GM23338 (cell line): Measurements from ENCODE around the gene RYR3. TPM values are rescaled to one million over a fixed set of nuclear protein-coding genes. Genes with fewer than 3 reads are reported as not detected.
A peak's percentile ranks its signal among the peaks of the same experiment; 100 is the strongest.
"Not testable (repeated sequence)": the region's sequence is repeated elsewhere in the genome, so short reads cannot be mapped to it uniquely, and the experiment has no call there.

Source experiments
- ATAC-seq: fragments of 200-7000 bp; cut with Tn5 transposase; 3 replicates; pipeline ENCODE4 v1.9.1; 2020
- DNase-seq: peaks from one replicate; pipeline ENCODE4 v3.0.0-alpha.2; 2015; ENCODE audit warnings: low spot score
- H2AFZ ChIP-seq: fragments of 200-600 bp; sonication (generic); 2 replicates; pipeline ENCODE4 v1.8.0; 2016; ENCODE audit warnings: antibody characterized with exemption, mild to moderate bottlenecking, moderate library complexity
- H3F3A ChIP-seq: fragments of 200-600 bp; sonication (generic); replicated peaks from 2 replicates; pipeline ENCODE4 v1.8.0; 2017; ENCODE audit warnings: antibody characterized with exemption, mixed run types, low read depth
- H3K27ac ChIP-seq: fragments of 200-600 bp; sonication (generic); 2 replicates; pipeline ENCODE4 v1.6.1; 2016; ENCODE audit warnings: low read depth
- H3K27me3 ChIP-seq: fragments of 200-600 bp; sonication (generic); 2 replicates; pipeline ENCODE4 v1.8.0; 2016; ENCODE audit warnings: mild to moderate bottlenecking, mixed run types, moderate library complexity; ENCODE audit not compliant: insufficient read depth
- H3K36me3 ChIP-seq: fragments of 200-600 bp; sonication (generic); 2 replicates; pipeline ENCODE4 v1.8.0; 2016; ENCODE audit warnings: mild to moderate bottlenecking; ENCODE audit not compliant: insufficient read depth
- H3K4me1 ChIP-seq: fragments of 200-600 bp; sonication (generic); 2 replicates; pipeline ENCODE4 v1.8.0; 2016; ENCODE audit warnings: mild to moderate bottlenecking, moderate library complexity; ENCODE audit not compliant: insufficient read depth
- H3K4me2 ChIP-seq: fragments of 200-600 bp; sonication (generic); 2 replicates; pipeline ENCODE4 v1.7.1; 2017; ENCODE audit warnings: mixed run types
- H3K4me3 ChIP-seq: fragments of 200-600 bp; sonication (generic); 2 replicates; pipeline ENCODE4 v1.6.1; 2016; ENCODE audit warnings: mixed run types
- H3K79me2 ChIP-seq: fragments of 200-600 bp; sonication (generic); replicated peaks from 2 replicates; pipeline ENCODE4 v1.8.0; 2017; ENCODE audit warnings: mild to moderate bottlenecking; ENCODE audit not compliant: insufficient read depth
- H3K9me2 ChIP-seq: fragments of 200-600 bp; sonication (generic); 2 replicates; pipeline ENCODE4 v1.8.0; 2017; ENCODE audit not compliant: insufficient read depth
- H4K20me1 ChIP-seq: fragments of 200-600 bp; sonication (generic); replicated peaks from 2 replicates; pipeline ENCODE4 v1.8.0; 2017; ENCODE audit warnings: mild to moderate bottlenecking; ENCODE audit not compliant: insufficient read depth
- H3K27ac Mint-ChIP-seq: 2 replicates; pipeline ENCODE4 v1.8.0; 2020; ENCODE audit warnings: inconsistent platforms, mild to moderate bottlenecking, moderate library complexity, mixed read lengths
- H3K27me3 Mint-ChIP-seq: 3 replicates; pipeline ENCODE4 v1.8.0; 2022; ENCODE audit warnings: low read depth, mild to moderate bottlenecking, moderate library complexity, mixed read lengths, inconsistent platforms; ENCODE audit not compliant: insufficient read depth, poor library complexity
- H3K36me3 Mint-ChIP-seq: 3 replicates; pipeline ENCODE4 v1.8.0; 2021; ENCODE audit warnings: low read depth, mild to moderate bottlenecking, inconsistent platforms, moderate library complexity, mixed read lengths
- H3K4me1 Mint-ChIP-seq: 3 replicates; pipeline ENCODE4 v1.8.0; 2020; ENCODE audit warnings: mild to moderate bottlenecking, inconsistent platforms, mixed read lengths
- H3K4me3 Mint-ChIP-seq: 3 replicates; pipeline ENCODE4 v1.8.0; 2021; ENCODE audit warnings: moderate library complexity, mild to moderate bottlenecking, inconsistent platforms, mixed read lengths
- H3K9me3 Mint-ChIP-seq: 3 replicates; pipeline ENCODE4 v1.8.0; 2020; ENCODE audit warnings: moderate library complexity, mild to moderate bottlenecking, inconsistent platforms, mixed read lengths
- CREB1 ChIP-seq: fragments of 250-450 bp; sonication (Bioruptor Pico); IDR thresholded peaks from 2 replicates; pipeline ENCODE4 v1.5.0; 2020; ENCODE audit warnings: low read depth, mild to moderate bottlenecking, moderate library complexity
- CTCF ChIP-seq, 2 experiments: fragments of 200-600 bp in 1 of 2; sonication (generic) in 1 of 2; conservative IDR thresholded peaks; 2 replicates each; pipeline versions ENCODE4 v1.5.1 to v1.6.1; 2016 to 2017; ENCODE audit warnings: antibody characterized with exemption in 2 of 2, low read depth in 2 of 2, mild to moderate bottlenecking in 2 of 2, moderate library complexity in 1 of 2
- ETS1 ChIP-seq: IDR thresholded peaks from 2 replicates; pipeline ENCODE4 v1.6.1; 2016; ENCODE audit warnings: antibody characterized with exemption
- EZH2 ChIP-seq: fragments of 200-600 bp; sonication (generic); IDR thresholded peaks from one replicate; pipeline ENCODE4 v1.8.0; 2017; ENCODE audit warnings: antibody characterized with exemption, mild to moderate bottlenecking, low read depth; ENCODE audit not compliant: unreplicated experiment
- EZH2phosphoT487 ChIP-seq: fragments of 200-600 bp; sonication (generic); IDR thresholded peaks from one replicate; pipeline ENCODE4 v1.8.1; 2018; ENCODE audit warnings: antibody characterized with exemption; ENCODE audit not compliant: unreplicated experiment
- JUNB ChIP-seq: IDR thresholded peaks from one replicate; pipeline ENCODE4 v1.6.1; 2016; ENCODE audit warnings: antibody characterized with exemption; ENCODE audit not compliant: unreplicated experiment
- NANOG ChIP-seq: IDR thresholded peaks from 2 replicates; pipeline ENCODE4 v1.6.1; 2016; ENCODE audit warnings: antibody characterized with exemption, borderline replicate concordance
- POLR2AphosphoS5 ChIP-seq: IDR thresholded peaks from 2 replicates; pipeline ENCODE4 v1.6.1; 2016; ENCODE audit warnings: antibody characterized with exemption, low read depth
- STAT1 ChIP-seq: IDR thresholded peaks from one replicate; pipeline ENCODE4 v1.6.1; 2016; ENCODE audit warnings: antibody characterized with exemption; ENCODE audit not compliant: unreplicated experiment
- ZNF114 ChIP-seq: fragments of 250-450 bp; sonication (Bioruptor Pico); IDR thresholded peaks from 2 replicates; pipeline ENCODE4 v1.5.0; 2020; ENCODE audit warnings: mild to moderate bottlenecking, moderate library complexity
- ZNF331 ChIP-seq: fragments of 250-450 bp; sonication (Bioruptor Pico); IDR thresholded peaks from 2 replicates; pipeline ENCODE4 v1.5.0; 2020; ENCODE audit warnings: low read depth, mild to moderate bottlenecking, moderate library complexity
- ZNF462 ChIP-seq: fragments of 250-450 bp; sonication (Bioruptor Pico); IDR thresholded peaks from 2 replicates; pipeline ENCODE4 v1.5.0; 2020; ENCODE audit warnings: mild to moderate bottlenecking, moderate library complexity
- polyA plus RNA-seq: library from polyadenylated mRNA; unstranded; fragments of >200 nt; fragmentation: Nextera tagmentation; extraction: Ambion mirVana; gene quantifications from 2 replicates; pipeline ENCODE4 v1.2.1, GENCODE V29; 2016
- total RNA-seq: library from RNA; depleted of rRNA; stranded (reverse); fragments of >200 nt; shearing (Covaris generic); gene quantifications from 2 replicates; pipeline ENCODE4 v1.2.3, GENCODE V29; 2014

RYR3 gene
- total and polyA plus RNA-seq, 2 experiments from 2014 or later, result 1.1 to 1.2 TPM

- H3K4me3 Mint-ChIP-seq, H3K27ac Mint-ChIP-seq, ATAC-seq: not testable (repeated sequence)
Measured at GRCh38 chr15:33819499-33819898, 508.7 kb downstream of the RYR3 start.

GRCh38 chr15:33822479-33822878, 511.7 kb downstream of the RYR3 start:
- DNase-seq (no peak), ATAC-seq (no peak)
- no peaks in the 10 kb centered on the region for H3K4me1 ChIP-seq
- Mint-ChIP-seq H3K27me3 (peaks cover under 1% of the 10 kb centered on the region), H3K36me3 (no peaks in the 10 kb centered on the region), H3K27ac (no peak overlapping the region), H3K4me1 (peaks cover 7% of the 10 kb centered on the region; the same call in 1 of the 3 replicates), H3K4me3 (no peak overlapping the region), H3K9me3 (no peaks in the 10 kb centered on the region)
- no peak overlapping the region for H3K4me2 ChIP-seq
- no peaks in the 10 kb centered on the region for H3K79me2 ChIP-seq
- 0 out of 2 replicates have a peak, but pooled peaks cover 9% of the 10 kb centered on the region for H3K9me2 ChIP-seq
- no peak overlapping the region for H3K4me3 ChIP-seq
- H3K27ac ChIP-seq, result no peak overlapping the region
- H2AFZ ChIP-seq, result peak overlapping the region; percentile 33; the same call in 1 of the 2 replicates
- H3F3A ChIP-seq, result no peaks in the 10 kb centered on the region
- H4K20me1 ChIP-seq, result no peaks in the 10 kb centered on the region
- no peaks in the 10 kb centered on the region for H3K36me3 ChIP-seq
- H3K27me3 ChIP-seq, result no peaks in the 10 kb centered on the region
- no peak for TF ChIP-seq ETS1
- TF ChIP-seq JUNB, result no peak
- TF ChIP-seq CREB1, result no peak
- TF ChIP-seq ZNF331, result no peak
- no peak for TF ChIP-seq POLR2AphosphoS5
- TF ChIP-seq NANOG, result no peak
- no peak for TF ChIP-seq EZH2phosphoT487
- no peak for TF ChIP-seq CTCF (conservative IDR thresholded peaks at IDR 0.05; ENCODE audit: low read depth in 2 of 2)
- no peak for TF ChIP-seq EZH2
- TF ChIP-seq ZNF114 (CRISPR knock-in tag), result no peak
- no peak for TF ChIP-seq STAT1
- no peak for TF ChIP-seq ZNF462 (CRISPR knock-in tag)

More at GRCh38 chr15:33819499-33819898, 508.7 kb downstream of the RYR3 start:
- H3K4me3 ChIP-seq, H3K4me2 ChIP-seq, H3K36me3 ChIP-seq, H3K36me3 Mint-ChIP-seq, H3K27me3 ChIP-seq, H2AFZ ChIP-seq, H3K27ac ChIP-seq, H3F3A ChIP-seq, H3K79me2 ChIP-seq, H3K9me2 ChIP-seq, H3K4me1 ChIP-seq, H4K20me1 ChIP-seq, H3K27me3 Mint-ChIP-seq, H3K4me1 Mint-ChIP-seq, H3K9me3 Mint-ChIP-seq, DNase-seq: not testable (repeated sequence)
